Measurements from ENCODE around the gene ROBO2. TPM values are rescaled to one million over a fixed set of nuclear protein-coding genes. Genes with fewer than 3 reads are reported as not detected.

Gene ROBO2
- polyA plus RNA-seq, 1 of the 3 experiments (the other 2 are of a cell fraction) = not detected

GRCh38 chr3:77146004-77146403 is 106.1 kb downstream of the ROBO2 start:
- Histone ChIP-seq H3K9me2 (no peaks in the 10 kb centered on the region), H3K4me1 (ENCODE audit: control insufficient read depth in 1 of 2, insufficient read depth in 2 of 2, low read depth in 1 of 2, low read length in 1 of 2) (peaks cover 0 to 6% of the 10 kb centered on the region in 2 experiments; a peak in 2 of 4 replicates), H3K4me2 (no peak overlapping the region), H3K27ac (ENCODE audit: low read depth in 2 of 2, low read length in 1 of 2) (no peak overlapping the region), H2AFZ (ENCODE audit: low read depth) (no peak overlapping the region), H4K20me1 (ENCODE audit: insufficient read depth) (no peaks in the 10 kb centered on the region), H3K9ac (no peak overlapping the region), H3K36me3 (replicated peaks in 1 of 2; ENCODE audit: control insufficient read depth in 1 of 2, insufficient read depth in 2 of 2, low read length in 1 of 2) (no peaks in the 10 kb centered on the region), H3K27me3 (ENCODE audit: insufficient read depth) (no peaks in the 10 kb centered on the region), H3F3A (replicated peaks; ENCODE audit: insufficient read depth) (no peaks in the 10 kb centered on the region), H3K9me3 (no peaks in the 10 kb centered on the region), H3K4me3 (ENCODE audit: low read depth in 2 of 2, low read length in 1 of 2) (no peak overlapping the region), H3K79me2 (ENCODE audit: insufficient read depth) (no peaks in the 10 kb centered on the region)
- ChIA-PET POLR2A (no interaction called here), CTCF (interaction anchor here (0.6 to 2.0 kb wide), 3 partner anchors 31 to 107 kb away, joined by 3 to 7 read pairs (median 4); no protein-coding TSS in a partner anchor)
- TF ChIP-seq RAD21 (IDR thresholded peaks at IDR 0.05; ENCODE audit: low read length) = no peak
- no peak for TF ChIP-seq RXRA (IDR thresholded peaks at IDR 0.05; ENCODE audit: borderline replicate concordance, low read depth)
- no peak for TF ChIP-seq IRF3 (IDR thresholded peaks at IDR 0.05; ENCODE audit: low read depth, low read length)
- TF ChIP-seq FOSL2 (IDR thresholded peaks at IDR 0.05; ENCODE audit: borderline replicate concordance, low read depth) = no peak
- no peak for TF ChIP-seq ELF1 (IDR thresholded peaks at IDR 0.05)
- no peak for TF ChIP-seq GATA2 (CRISPR knock-in tag; IDR thresholded peaks at IDR 0.05)
- TF ChIP-seq GABPA (IDR thresholded peaks at IDR 0.05; ENCODE audit: low read depth) = no peak
- TF ChIP-seq TCF12 (IDR thresholded peaks at IDR 0.05) = no peak
- no peak for TF ChIP-seq USF1 (IDR thresholded peaks at IDR 0.05; ENCODE audit: borderline replicate concordance, low read depth)
- TF ChIP-seq TAF1 (IDR thresholded peaks at IDR 0.05; ENCODE audit: borderline replicate concordance, low read depth, low read length) = no peak
- no peak for TF ChIP-seq SMC3 (IDR thresholded peaks at IDR 0.05; ENCODE audit: low read depth, low read length)
- no peak for TF ChIP-seq FOXM1 (IDR thresholded peaks at IDR 0.05; ENCODE audit: low read depth)
- TF ChIP-seq NFIC (IDR thresholded peaks at IDR 0.05; ENCODE audit: borderline replicate concordance) = no peak
- no peak for TF ChIP-seq EP300 (IDR thresholded peaks at IDR 0.05; ENCODE audit: borderline replicate concordance in 1 of 2, low read depth in 1 of 2, low read length in 1 of 2)
- no peak for TF ChIP-seq YY1 (IDR thresholded peaks at IDR 0.05; ENCODE audit: low read depth)
- no peak for TF ChIP-seq PBX3 (IDR thresholded peaks at IDR 0.05)
- no peak for TF ChIP-seq FOXJ3 (CRISPR knock-in tag; IDR thresholded peaks at IDR 0.05)
- 33% methylated on average over 6 of the region's 7 CpGs for WGBS (ENCODE audit: low lambda C conversion rate)
- DNase-seq = no peak

Data from SK-N-SH (cell line).